Islet precursor cell (in vitro differentiated cells): ENCODE data around the gene MIA.
"Not testable (repeated sequence)": the region's sequence is repeated elsewhere in the genome, so short reads cannot be mapped to it uniquely, and the experiment has no call there.

Source experiments
- DNase-seq: peaks from one replicate; pipeline ENCODE4 v3.0.0-alpha.2; 2018

Gene MIA

GRCh38 chr19:40781140-40781539 lies 5.8 kb downstream of the MIA start:
- no peak for DNase-seq

GRCh38 chr19:40783711-40784110 lies 8.4 kb downstream of the MIA start:
- no peak for DNase-seq

GRCh38 chr19:40784146-40784545 lies 8.8 kb downstream of the MIA start:
- DNase-seq = not testable (repeated sequence)

GRCh38 chr19:40785526-40785925 lies 10.2 kb downstream of the MIA start:
- DNase-seq = no peak

GRCh38 chr19:40786060-40787037 lies 11.0 kb downstream of the MIA start:
- DNase-seq = no peak

GRCh38 chr19:40791349-40791748 lies 16.0 kb downstream of the MIA start:
- no peak for DNase-seq

- no peak for DNase-seq
These were observed 16.7 kb downstream of the MIA start for GRCh38 chr19:40791996-40792395.

- DNase-seq = no peak
These were observed 22.0 kb downstream of the MIA start for GRCh38 chr19:40797166-40797962.

GRCh38 chr19:40797963-40798682 lies 22.8 kb downstream of the MIA start:
- DNase-seq = peak; percentile 94

- peak; percentile 100 for DNase-seq
These were observed 23.6 kb downstream of the MIA start, which contains the start of gene EGLN2 for GRCh38 chr19:40798683-40799557. Gene EGLN2, plus strand, starts transcription at chr19:40799191. Its CDS starts 1,382 bp downstream, at chr19:40800573.

- peak; percentile 66 for DNase-seq
These were observed 24.4 kb downstream of the MIA start for GRCh38 chr19:40799558-40800338.

- DNase-seq = no peak
These were observed 25.1 kb downstream of the MIA start for GRCh38 chr19:40800339-40800996.

- no peak for DNase-seq
These were observed 25.7 kb downstream of the MIA start for GRCh38 chr19:40800997-40801377.

- no peak for DNase-seq
These were observed 26.3 kb downstream of the MIA start for GRCh38 chr19:40801426-40802299.

- no peak for DNase-seq
These were observed 27.2 kb downstream of the MIA start for GRCh38 chr19:40802300-40803169.

GRCh38 chr19:40803170-40803856 lies 28.0 kb downstream of the MIA start:
- DNase-seq = no peak

- no peak for DNase-seq
These were observed 28.8 kb downstream of the MIA start for GRCh38 chr19:40803857-40804782.
